Aorta (tissue), 5 donors: ENCODE data around the gene NDE1. TPM values are rescaled to one million over a fixed set of nuclear protein-coding genes. Genes with fewer than 3 reads are reported as not detected.
A peak's percentile ranks its signal among the peaks of the same experiment; 100 is the strongest.

ENCODE experiments used
- ATAC-seq: fragments of 200-7000 bp; cut with Tn5 transposase; one replicate; pipeline ENCODE4 v1.9.1; 2022; ENCODE audit warnings: moderate library complexity; ENCODE audit not compliant: low FRiP score
- DNase-seq, 2 donors: peaks; one replicate each; pipeline ENCODE4 v3.0.0-alpha.2; 2020
- H3K27ac ChIP-seq, 2 donors: one replicate each; pipeline ENCODE4 v1.5.1; 2013; ENCODE audit warnings: low read length in 2 of 2, mild to moderate bottlenecking in 2 of 2, moderate library complexity in 2 of 2, control low read depth in 1 of 2, inconsistent platforms in 1 of 2, low read depth in 1 of 2
- H3K27me3 ChIP-seq, 2 donors: one replicate each; pipeline ENCODE4 v1.6.1; 2013; ENCODE audit warnings: control low read depth in 1 of 2, low read length in 1 of 2, mild to moderate bottlenecking in 1 of 2, moderate library complexity in 1 of 2; ENCODE audit not compliant: insufficient read depth in 2 of 2, control insufficient read depth in 1 of 2
- H3K36me3 ChIP-seq, 2 donors: one replicate each; pipeline ENCODE4 v1.6.1; 2013; ENCODE audit warnings: control low read depth in 1 of 2, low read length in 1 of 2, mild to moderate bottlenecking in 1 of 2; ENCODE audit not compliant: insufficient read depth in 2 of 2, control insufficient read depth in 1 of 2
- H3K4me1 ChIP-seq, 2 donors: one replicate each; pipeline ENCODE4 v1.6.1; 2013; ENCODE audit warnings: low read length in 2 of 2, control low read depth in 1 of 2, mild to moderate bottlenecking in 1 of 2, moderate library complexity in 1 of 2; ENCODE audit not compliant: insufficient read depth in 2 of 2, control insufficient read depth in 1 of 2
- H3K4me3 ChIP-seq, 2 donors: one replicate each; pipeline ENCODE4 v1.5.1; 2013; ENCODE audit warnings: low read length in 2 of 2, control low read depth in 1 of 2, mild to moderate bottlenecking in 1 of 2
- H3K9me3 ChIP-seq: one replicate; pipeline ENCODE4 v1.6.1; 2013; ENCODE audit warnings: mild to moderate bottlenecking, low read length; ENCODE audit not compliant: control insufficient read depth
- WGBS, 2 donors: extraction: QIAGEN DNeasy Blood & Tissue Kit; methylation state at CpG; one replicate each; pipeline ENCODE4 v1.1.7; 2013; 5-methylcytosine and 5-hydroxymethylcytosine counted together
- intact Hi-C, 2 donors: fragments of 100-400 bp; cut with DNase I; formaldehyde crosslinking; loops; one replicate each; pipeline versions ENCODE4 v1.14.2 to v1.15.0; 2022
- polyA plus RNA-seq, 2 donors: library from polyadenylated mRNA; stranded (reverse); fragments of 200-250 nt; gene quantifications; one replicate each; pipeline ENCODE4 v1.2.3, GENCODE V29; 2013
- total RNA-seq, 2 donors: library from RNA; stranded (reverse); fragmentation: NEBNext Ultra II Directional; extraction: Animal tissue kit (Norgen Biotek cat#: 25700); gene quantifications; one replicate each; pipeline ENCODE4 v1.2.1, GENCODE V29; 2021
- donor health status: healthy with polysubstance abuse.
- donor health status: Bipolar disorder and iron deficiency.
- donor health status: DM: no; HTN: no; CAD: no.
- donor health status: DM: no; HTN: no; CAD: no.
- donor health status: DM: yes; HTN: yes; CAD: no.

The NDE1 gene
- total and polyA plus RNA-seq, 4 donors: 14.8 to 42.8 (median 23.9) TPM

GRCh38 chr16:15760129-15760528, 110.1 kb downstream of the NDE1 start:
- intact Hi-C loops: loop anchor here in 1 of 2 donors (10.0 kb wide), 1 partner anchor 365 kb away; no protein-coding TSS in a partner anchor
- peaks cover 16 to 26% of the 10 kb centered on the region in 2 donors for H3K36me3 ChIP-seq

GRCh38 chr16:15764112-15764511, 114.1 kb downstream of the NDE1 start:
- peaks cover 17 to 24% of the 10 kb centered on the region in 2 donors for H3K36me3 ChIP-seq
- H3K27ac ChIP-seq: no peak overlapping the region
- 25 to 30% methylated on average over 2 of the region's 2 CpGs for WGBS, 2 donors
- no peak for ATAC-seq
- DNase-seq: no peak
- H3K9me3 ChIP-seq: no peaks in the 10 kb centered on the region
- H3K27me3 ChIP-seq: no peaks in the 10 kb centered on the region
- intact Hi-C loops: loop anchor here in 1 of 2 donors (10.0 kb wide), 1 partner anchor 361 kb away; no protein-coding TSS in a partner anchor
- no peak overlapping the region for H3K4me3 ChIP-seq
- H3K4me1 ChIP-seq: no peaks in the 10 kb centered on the region

More at GRCh38 chr16:15760129-15760528, 110.1 kb downstream of the NDE1 start:
- no peaks in the 10 kb centered on the region for H3K27me3 ChIP-seq
- WGBS, 2 donors: 86 to 92% methylated on average over 1 of the region's 1 CpG
- no peak overlapping the region for H3K27ac ChIP-seq
- no peak overlapping the region for H3K4me3 ChIP-seq
- ATAC-seq: no peak
- H3K9me3 ChIP-seq: no peaks in the 10 kb centered on the region
- no peak for DNase-seq
- H3K4me1 ChIP-seq: no peaks in the 10 kb centered on the region

- intact Hi-C loops: loop anchor here in 1 of 2 donors (10.0 kb wide), 1 partner anchor 360 kb away; no protein-coding TSS in a partner anchor
- peaks cover 0 to 1% of the 10 kb centered on the region in 2 donors for H3K4me1 ChIP-seq
- DNase-seq: no peak
- H3K9me3 ChIP-seq: no peaks in the 10 kb centered on the region
- H3K4me3 ChIP-seq: no peak overlapping the region
- no peak for ATAC-seq
- H3K27me3 ChIP-seq: no peaks in the 10 kb centered on the region
- WGBS, 2 donors: 62 to 67% methylated on average over 4 of the region's 4 CpGs
- peaks cover 16 to 17% of the 10 kb centered on the region in 2 donors for H3K36me3 ChIP-seq
- H3K27ac ChIP-seq: no peak overlapping the region
Observed at GRCh38 chr16:15765116-15765515, 115.1 kb downstream of the NDE1 start.

GRCh38 chr16:15765880-15766279, 115.8 kb downstream of the NDE1 start:
- intact Hi-C loops: loop anchor here in 1 of 2 donors (10.0 kb wide), 1 partner anchor 359 kb away; no protein-coding TSS in a partner anchor
- H3K9me3 ChIP-seq: no peaks in the 10 kb centered on the region
- H3K4me1 ChIP-seq: peaks cover 0 to 4% of the 10 kb centered on the region in 2 donors
- peak overlapping the region in 1 of 2 donors; percentile 5 for H3K27ac ChIP-seq
- 16 to 20% methylated on average over 3 of the region's 3 CpGs for WGBS, 2 donors
- H3K36me3 ChIP-seq: peaks cover 13 to 16% of the 10 kb centered on the region in 2 donors
- ATAC-seq: peak; percentile 56
- no peak overlapping the region for H3K4me3 ChIP-seq
- DNase-seq: peak in 1 of 2 donors; percentile 28
- no peaks in the 10 kb centered on the region for H3K27me3 ChIP-seq

GRCh38 chr16:15766918-15767317, 116.9 kb downstream of the NDE1 start:
- ATAC-seq: no peak
- WGBS, 2 donors: 89 to 90% methylated on average over 5 of the region's 5 CpGs
- Histone ChIP-seq H3K4me1 (peaks cover 3 to 4% of the 10 kb centered on the region in 2 donors), H3K27me3 (no peaks in the 10 kb centered on the region), H3K9me3 (no peaks in the 10 kb centered on the region), H3K27ac (no peak overlapping the region), H3K36me3 (peaks cover 14 to 16% of the 10 kb centered on the region in 2 donors), H3K4me3 (no peak overlapping the region)
- intact Hi-C loops: loop anchor here in 1 of 2 donors (10.0 kb wide), 1 partner anchor 358 kb away; no protein-coding TSS in a partner anchor
- no peak for DNase-seq

GRCh38 chr16:15768201-15768600, 118.2 kb downstream of the NDE1 start:
- Histone ChIP-seq H3K27ac (peak overlapping the region in 1 of 2 donors; percentile 17), H3K4me3 (no peak overlapping the region), H3K27me3 (no peaks in the 10 kb centered on the region), H3K4me1 (peaks cover 3 to 4% of the 10 kb centered on the region in 2 donors), H3K36me3 (peaks cover 12 to 13% of the 10 kb centered on the region in 2 donors), H3K9me3 (no peaks in the 10 kb centered on the region)
- WGBS, 2 donors: 96% methylated on average over 4 of the region's 4 CpGs
- DNase-seq (no peak), ATAC-seq (no peak)
- intact Hi-C loops: loop anchor here in 1 of 2 donors (10.0 kb wide), 1 partner anchor 357 kb away; no protein-coding TSS in a partner anchor

GRCh38 chr16:15769239-15769638, 119.2 kb downstream of the NDE1 start:
- ATAC-seq: no peak
- DNase-seq: peak in 1 of 2 donors; percentile 46
- Histone ChIP-seq H3K27ac (peak overlapping the region in 1 of 2 donors; percentile 56), H3K9me3 (no peaks in the 10 kb centered on the region), H3K4me1 (peaks cover 3 to 4% of the 10 kb centered on the region in 2 donors), H3K36me3 (peaks cover 8 to 9% of the 10 kb centered on the region in 2 donors), H3K27me3 (no peaks in the 10 kb centered on the region), H3K4me3 (no peak overlapping the region)
- WGBS, 2 donors: 71 to 73% methylated on average over 8 of the region's 8 CpGs
- intact Hi-C loops: loop anchor here in 1 of 2 donors (10.0 kb wide), 1 partner anchor 356 kb away; no protein-coding TSS in a partner anchor

GRCh38 chr16:15770107-15770506, 120.1 kb downstream of the NDE1 start:
- no peak overlapping the region for H3K4me3 ChIP-seq
- peaks cover 3 to 4% of the 10 kb centered on the region in 2 donors for H3K4me1 ChIP-seq
- WGBS, 2 donors: 0 to 8% methylated on average over 7 of the region's 7 CpGs
- no peaks in the 10 kb centered on the region for H3K9me3 ChIP-seq
- DNase-seq (peak; percentile 67 to 79), ATAC-seq (peak; percentile 9)
- H3K36me3 ChIP-seq: peaks cover 8 to 9% of the 10 kb centered on the region in 2 donors
- intact Hi-C loops: loop anchor here in 1 of 2 donors (5.0 kb wide), 2 partner anchors 52 to 82 kb away; no protein-coding TSS in a partner anchor
- H3K27ac ChIP-seq: peak overlapping the region; percentile 46 to 86
- H3K27me3 ChIP-seq: no peaks in the 10 kb centered on the region

GRCh38 chr16:15770512-15770911, 120.5 kb downstream of the NDE1 start:
- Histone ChIP-seq H3K27ac (peak overlapping the region; percentile 46 to 86), H3K36me3 (peaks cover 8 to 9% of the 10 kb centered on the region in 2 donors), H3K27me3 (no peaks in the 10 kb centered on the region), H3K4me3 (no peak overlapping the region), H3K4me1 (peaks cover 3 to 4% of the 10 kb centered on the region in 2 donors), H3K9me3 (no peaks in the 10 kb centered on the region)
- ATAC-seq (no peak), DNase-seq (peak in 1 of 2 donors; percentile 57)
- intact Hi-C loops: loop anchor here in 1 of 2 donors (5.0 kb wide), 2 partner anchors 52 to 82 kb away; no protein-coding TSS in a partner anchor
- WGBS, 2 donors: 4 to 6% methylated on average over 3 of the region's 3 CpGs
